ENCODE measurements around the gene NUP88.

The NUP88 gene

GRCh38 chr17:5419959-5420653 is 644 bp upstream of the NUP88 start, which contains the start of gene RPAIN:
Gene RPAIN (plus strand): TSS chr17:5420182. CDS start chr17:5420211, 29 bp downstream.
- peak; percentile 72 to 80 (median 76) for DNase-seq (ENCODE audit: low read depth in 3 of 3)

GRCh38 chr17:5418858-5419355 is 555 bp downstream of the NUP88 start:
- DNase-seq (ENCODE audit: low read depth in 3 of 3), result peak; percentile 36 to 56 (median 52)

GRCh38 chr17:5416901-5417300 is 2.6 kb downstream of the NUP88 start:
- no peak for DNase-seq (ENCODE audit: low read depth in 3 of 3)

GRCh38 chr17:5413682-5414081 is 5.8 kb downstream of the NUP88 start:
- DNase-seq (ENCODE audit: low read depth in 3 of 3), result no peak

- no peak for DNase-seq (ENCODE audit: low read depth in 3 of 3)
Measured at GRCh38 chr17:5410594-5411272, 8.7 kb downstream of the NUP88 start.

- DNase-seq (ENCODE audit: low read depth in 3 of 3), result no peak
Measured at GRCh38 chr17:5408186-5408585, 11.3 kb downstream of the NUP88 start.

GRCh38 chr17:5405400-5405799 is 14.1 kb downstream of the NUP88 start:
- no peak for DNase-seq (ENCODE audit: low read depth in 3 of 3)

- DNase-seq (ENCODE audit: low read depth in 3 of 3), result no peak
Measured at GRCh38 chr17:5399767-5400166, 19.7 kb downstream of the NUP88 start.

- DNase-seq (ENCODE audit: low read depth in 3 of 3), result no peak
Measured at GRCh38 chr17:5396612-5397011, 22.9 kb downstream of the NUP88 start.

GRCh38 chr17:5391678-5392077 is 27.8 kb downstream of the NUP88 start:
- no peak for DNase-seq (ENCODE audit: low read depth in 3 of 3)

- DNase-seq (ENCODE audit: low read depth in 3 of 3), result no peak
Measured at GRCh38 chr17:5381542-5381941, 37.9 kb downstream of the NUP88 start.

- DNase-seq (ENCODE audit: low read depth in 3 of 3), result no peak
Measured at GRCh38 chr17:5380491-5381135, 38.8 kb downstream of the NUP88 start.

GRCh38 chr17:5379351-5380107 is 39.9 kb downstream of the NUP88 start:
- DNase-seq (ENCODE audit: low read depth in 3 of 3), result no peak

GRCh38 chr17:5378566-5379207 is 40.8 kb downstream of the NUP88 start:
- no peak for DNase-seq (ENCODE audit: low read depth in 3 of 3)

- DNase-seq (ENCODE audit: low read depth in 3 of 3), result no peak
Measured at GRCh38 chr17:5373112-5373511, 46.4 kb downstream of the NUP88 start.

GRCh38 chr17:5370411-5370810 is 49.1 kb downstream of the NUP88 start:
- no peak for DNase-seq (ENCODE audit: low read depth in 3 of 3)

GRCh38 chr17:5365831-5366230 is 53.6 kb downstream of the NUP88 start:
- DNase-seq (ENCODE audit: low read depth in 3 of 3), result no peak

GRCh38 chr17:5364696-5365095 is 54.8 kb downstream of the NUP88 start:
- DNase-seq (ENCODE audit: low read depth in 3 of 3), result no peak

- no peak for DNase-seq (ENCODE audit: low read depth in 3 of 3)
Measured at GRCh38 chr17:5364156-5364555, 55.3 kb downstream of the NUP88 start.

GRCh38 chr17:5362162-5362811 is 57.2 kb downstream of the NUP88 start:
- DNase-seq (ENCODE audit: low read depth in 3 of 3), result no peak

GRCh38 chr17:5361426-5361825 is 58.0 kb downstream of the NUP88 start:
- DNase-seq (ENCODE audit: low read depth in 3 of 3), result no peak
